HepG2 (cell line): ENCODE data around the gene LAG3. TPM values are rescaled to one million over a fixed set of nuclear protein-coding genes. Genes with fewer than 3 reads are reported as not detected.
A peak's percentile ranks its signal among the peaks of the same experiment; 100 is the strongest.

Experiments used
- AGO1 ChIP-seq: fragments of 200-400 bp; formaldehyde crosslinking; IDR thresholded peaks from 2 replicates; pipeline ENCODE4 v1.6.1; 2017; ENCODE audit warnings: mild to moderate bottlenecking, low read depth, low read length, moderate library complexity; ENCODE audit not compliant: poor library complexity, severe bottlenecking
- FOSL2 ChIP-seq: sonication (generic); formaldehyde crosslinking; IDR thresholded peaks from 2 replicates; pipeline ENCODE4 v1.4.0; 2020; ENCODE audit warnings: missing genetic modification reagents
- HCFC1 ChIP-seq: fragments of 150-350 bp; IDR thresholded peaks from 2 replicates; pipeline ENCODE4 v1.6.1; 2014; ENCODE audit warnings: low read depth, low read length
- KAT8 ChIP-seq: IDR thresholded peaks from 2 replicates; pipeline ENCODE4 v1.6.1; 2016; ENCODE audit warnings: missing genetic modification reagents, missing compliant biosample characterization
- RAD21 ChIP-seq: fragments of 450-650 bp; formaldehyde crosslinking; IDR thresholded peaks from 2 replicates; pipeline ENCODE4 v1.5.0; 2020; ENCODE audit warnings: mild to moderate bottlenecking
- SP2 ChIP-seq: sonication (generic); formaldehyde crosslinking; IDR thresholded peaks from 2 replicates; pipeline ENCODE4 v1.5.1; 2020; ENCODE audit warnings: mild to moderate bottlenecking, missing genetic modification reagents
- STAG1 ChIP-seq: sonication (generic); formaldehyde crosslinking; IDR thresholded peaks from 2 replicates; pipeline ENCODE4 v1.4.0; 2020; ENCODE audit warnings: missing genetic modification reagents
- TBL1XR1 ChIP-seq: fragments of 150-350 bp; IDR thresholded peaks from 2 replicates; pipeline ENCODE4 v1.6.1; 2014; ENCODE audit warnings: borderline replicate concordance, low read length; ENCODE audit not compliant: partially characterized antibody
- TCF12 ChIP-seq, 2 experiments: fragments of 450-650 bp in 1 of 2; sonication (generic) in 1 of 2; formaldehyde crosslinking in 1 of 2; IDR thresholded peaks; 2 replicates each; pipeline versions ENCODE4 v1.6.1 to v1.8.0; 2017 to 2022; ENCODE audit warnings: antibody characterized with exemption in 1 of 2, mild to moderate bottlenecking in 1 of 2, missing genetic modification reagents in 1 of 2, moderate library complexity in 1 of 2
- ZC3H13 ChIP-seq: sonication (generic); formaldehyde crosslinking; IDR thresholded peaks from 2 replicates; pipeline ENCODE4 v1.8.1; 2023; ENCODE audit warnings: mild to moderate bottlenecking, missing genetic modification reagents, moderate library complexity
- ZFP62 ChIP-seq: sonication (generic); formaldehyde crosslinking; IDR thresholded peaks from 2 replicates; pipeline ENCODE4 v1.4.0; 2020; ENCODE audit warnings: missing genetic modification reagents
- ZNF430 ChIP-seq: sonication (generic); formaldehyde crosslinking; IDR thresholded peaks from 2 replicates; pipeline ENCODE4 v1.9.0; 2021; ENCODE audit warnings: mild to moderate bottlenecking, missing genetic modification reagents
- ZNF501 ChIP-seq: sonication (generic); formaldehyde crosslinking; IDR thresholded peaks from 2 replicates; pipeline ENCODE4 v1.5.1; 2020; ENCODE audit warnings: mild to moderate bottlenecking, moderate library complexity, missing genetic modification reagents
- polyA plus RNA-seq, 8 experiments: library from polyadenylated mRNA; depleted of rRNA in 3 of 8; stranded (reverse) in 7 of 8; unstranded in 1 of 8; fragments of >200 nt; fragmentation: Illumina TruSeq in 4 of 8; extraction: Trizol in 4 of 8; gene quantifications; 2 replicates each; pipeline versions ENCODE4 v1.2.1 to v1.2.3, GENCODE V29; 2011 to 2016; ENCODE audit warnings: low read depth in 4 of 8, missing spikeins in 1 of 8, mixed read lengths in 1 of 8; ENCODE audit not compliant: insufficient read depth in 1 of 8
- total RNA-seq, 5 experiments: library from RNA; depleted of rRNA; stranded (reverse); fragments of >200 nt; fragmentation: Illumina TruSeq; extraction: Trizol; gene quantifications; 2 replicates each; pipeline ENCODE4 v1.2.3, GENCODE V29; 2016; ENCODE audit warnings: low read depth in 1 of 5
- TF ChIP-seq, protein P1 (sequence below): IDR thresholded peaks from 2 replicates; pipeline ENCODE4 v1.6.1; 2016; ENCODE audit warnings: mild to moderate bottlenecking
- TF ChIP-seq, protein P2 (sequence below): IDR thresholded peaks from 2 replicates; pipeline ENCODE4 v1.6.1; 2018; ENCODE audit warnings: missing genetic modification reagents
- TF ChIP-seq, protein P3 (sequence below): sonication (generic); formaldehyde crosslinking; IDR thresholded peaks from 2 replicates; pipeline ENCODE4 v1.5.0; 2020; ENCODE audit warnings: mild to moderate bottlenecking, missing genetic modification reagents, borderline replicate concordance
- TF ChIP-seq, protein P4 (sequence below): sonication (generic); formaldehyde crosslinking; IDR thresholded peaks from 2 replicates; pipeline ENCODE4 v1.5.0; 2020; ENCODE audit warnings: mild to moderate bottlenecking, missing genetic modification reagents
- TF ChIP-seq, protein P5 (sequence below): IDR thresholded peaks from 2 replicates; pipeline ENCODE4 v1.6.1; 2016; ENCODE audit warnings: missing compliant biosample characterization, missing genetic modification reagents, borderline replicate concordance
- TF ChIP-seq, protein P6 (sequence below): sonication (generic); formaldehyde crosslinking; IDR thresholded peaks from 2 replicates; pipeline ENCODE4 v1.8.0; 2022; ENCODE audit warnings: missing genetic modification reagents, low read depth, mild to moderate bottlenecking, borderline replicate concordance

Gene LAG3
- total and polyA plus RNA-seq, 2 of the 13 experiments (the other 11 are each of a cell fraction or from before 2014, with no cell fraction given): 0.11 to 0.26 TPM

DNA sequence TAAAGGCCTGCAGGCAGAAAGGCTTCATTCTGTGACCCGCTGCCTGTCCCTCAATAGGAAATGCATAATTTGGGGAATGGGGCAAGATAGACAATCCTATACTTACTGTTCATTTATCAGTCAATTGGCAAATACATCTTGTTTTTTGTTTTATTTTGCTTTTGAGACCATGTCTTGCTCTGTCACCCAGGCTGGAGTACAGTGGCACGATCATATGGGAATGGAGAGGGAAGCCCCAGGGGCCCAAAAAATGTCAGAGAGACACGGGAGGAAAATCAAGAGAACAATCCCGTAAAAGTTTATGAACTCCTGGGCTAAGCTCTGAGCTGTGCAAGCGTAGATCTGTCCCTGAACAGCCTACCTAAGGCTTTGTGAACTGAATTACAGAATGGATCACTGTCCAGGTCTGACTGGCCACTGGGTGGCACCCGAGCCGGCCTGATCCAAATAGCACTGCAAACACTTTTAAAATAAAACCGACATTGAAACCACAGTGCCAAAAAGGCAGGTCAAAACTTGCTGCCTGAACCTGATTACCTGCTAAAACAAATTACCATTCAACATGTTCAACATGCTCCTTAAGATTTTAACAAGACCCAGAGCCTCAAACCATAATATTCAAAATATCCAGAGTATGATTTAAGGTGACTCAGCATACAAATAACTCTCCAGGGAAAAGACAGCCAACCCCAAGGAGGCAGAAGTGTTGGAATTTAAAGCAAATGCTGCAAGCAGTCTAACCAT, 36.7 kb upstream of the LAG3 start (continued):
- TF ChIP-seq TBL1XR1 (no peak), ZC3H13 (no peak), AGO1 (no peak), ZFP62 (CRISPR knock-in tag) (no peak), FOSL2 (peak; percentile 22; the same call in 1 of the 2 replicates), KAT8 (CRISPR knock-in tag) (peak; percentile 22; the same call in 1 of the 2 replicates), ZNF430 (CRISPR knock-in tag) (no peak), TCF12 (IDR thresholded peaks at IDR 0.05) (no peak), TCF12 (CRISPR knock-in tag; IDR thresholded peaks at IDR 0.05) (no peak), SP2 (CRISPR knock-in tag) (no peak), RAD21 (peak; percentile 78), STAG1 (peak; percentile 90), HCFC1 (no peak), ZNF501 (no peak)
- TF ChIP-seq, protein P1, sequence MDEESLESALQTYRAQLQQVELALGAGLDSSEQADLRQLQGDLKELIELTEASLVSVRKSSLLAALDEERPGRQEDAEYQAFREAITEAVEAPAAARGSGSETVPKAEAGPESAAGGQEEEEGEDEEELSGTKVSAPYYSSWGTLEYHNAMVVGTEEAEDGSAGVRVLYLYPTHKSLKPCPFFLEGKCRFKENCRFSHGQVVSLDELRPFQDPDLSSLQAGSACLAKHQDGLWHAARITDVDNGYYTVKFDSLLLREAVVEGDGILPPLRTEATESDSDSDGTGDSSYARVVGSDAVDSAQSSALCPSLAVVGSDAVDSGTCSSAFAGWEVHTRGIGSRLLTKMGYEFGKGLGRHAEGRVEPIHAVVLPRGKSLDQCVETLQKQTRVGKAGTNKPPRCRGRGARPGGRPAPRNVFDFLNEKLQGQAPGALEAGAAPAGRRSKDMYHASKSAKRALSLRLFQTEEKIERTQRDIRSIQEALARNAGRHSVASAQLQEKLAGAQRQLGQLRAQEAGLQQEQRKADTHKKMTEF: no peak; the same call in 1 of the 2 replicates
- TF ChIP-seq, protein P2, sequence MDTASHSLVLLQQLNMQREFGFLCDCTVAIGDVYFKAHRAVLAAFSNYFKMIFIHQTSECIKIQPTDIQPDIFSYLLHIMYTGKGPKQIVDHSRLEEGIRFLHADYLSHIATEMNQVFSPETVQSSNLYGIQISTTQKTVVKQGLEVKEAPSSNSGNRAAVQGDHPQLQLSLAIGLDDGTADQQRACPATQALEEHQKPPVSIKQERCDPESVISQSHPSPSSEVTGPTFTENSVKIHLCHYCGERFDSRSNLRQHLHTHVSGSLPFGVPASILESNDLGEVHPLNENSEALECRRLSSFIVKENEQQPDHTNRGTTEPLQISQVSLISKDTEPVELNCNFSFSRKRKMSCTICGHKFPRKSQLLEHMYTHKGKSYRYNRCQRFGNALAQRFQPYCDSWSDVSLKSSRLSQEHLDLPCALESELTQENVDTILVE (CRISPR knock-in tag): 0 out of 2 replicates have a peak, but pooled peaks have one; percentile 62
- TF ChIP-seq, protein P3, sequence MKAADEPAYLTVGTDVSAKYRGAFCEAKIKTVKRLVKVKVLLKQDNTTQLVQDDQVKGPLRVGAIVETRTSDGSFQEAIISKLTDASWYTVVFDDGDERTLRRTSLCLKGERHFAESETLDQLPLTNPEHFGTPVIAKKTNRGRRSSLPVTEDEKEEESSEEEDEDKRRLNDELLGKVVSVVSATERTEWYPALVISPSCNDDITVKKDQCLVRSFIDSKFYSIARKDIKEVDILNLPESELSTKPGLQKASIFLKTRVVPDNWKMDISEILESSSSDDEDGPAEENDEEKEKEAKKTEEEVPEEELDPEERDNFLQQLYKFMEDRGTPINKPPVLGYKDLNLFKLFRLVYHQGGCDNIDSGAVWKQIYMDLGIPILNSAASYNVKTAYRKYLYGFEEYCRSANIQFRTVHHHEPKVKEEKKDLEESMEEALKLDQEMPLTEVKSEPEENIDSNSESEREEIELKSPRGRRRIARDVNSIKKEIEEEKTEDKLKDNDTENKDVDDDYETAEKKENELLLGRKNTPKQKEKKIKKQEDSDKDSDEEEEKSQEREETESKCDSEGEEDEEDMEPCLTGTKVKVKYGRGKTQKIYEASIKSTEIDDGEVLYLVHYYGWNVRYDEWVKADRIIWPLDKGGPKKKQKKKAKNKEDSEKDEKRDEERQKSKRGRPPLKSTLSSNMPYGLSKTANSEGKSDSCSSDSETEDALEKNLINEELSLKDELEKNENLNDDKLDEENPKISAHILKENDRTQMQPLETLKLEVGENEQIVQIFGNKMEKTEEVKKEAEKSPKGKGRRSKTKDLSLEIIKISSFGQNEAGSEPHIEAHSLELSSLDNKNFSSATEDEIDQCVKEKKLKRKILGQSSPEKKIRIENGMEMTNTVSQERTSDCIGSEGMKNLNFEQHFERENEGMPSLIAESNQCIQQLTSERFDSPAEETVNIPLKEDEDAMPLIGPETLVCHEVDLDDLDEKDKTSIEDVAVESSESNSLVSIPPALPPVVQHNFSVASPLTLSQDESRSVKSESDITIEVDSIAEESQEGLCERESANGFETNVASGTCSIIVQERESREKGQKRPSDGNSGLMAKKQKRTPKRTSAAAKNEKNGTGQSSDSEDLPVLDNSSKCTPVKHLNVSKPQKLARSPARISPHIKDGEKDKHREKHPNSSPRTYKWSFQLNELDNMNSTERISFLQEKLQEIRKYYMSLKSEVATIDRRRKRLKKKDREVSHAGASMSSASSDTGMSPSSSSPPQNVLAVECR (CRISPR knock-in tag): no peak
- TF ChIP-seq, protein P4, sequence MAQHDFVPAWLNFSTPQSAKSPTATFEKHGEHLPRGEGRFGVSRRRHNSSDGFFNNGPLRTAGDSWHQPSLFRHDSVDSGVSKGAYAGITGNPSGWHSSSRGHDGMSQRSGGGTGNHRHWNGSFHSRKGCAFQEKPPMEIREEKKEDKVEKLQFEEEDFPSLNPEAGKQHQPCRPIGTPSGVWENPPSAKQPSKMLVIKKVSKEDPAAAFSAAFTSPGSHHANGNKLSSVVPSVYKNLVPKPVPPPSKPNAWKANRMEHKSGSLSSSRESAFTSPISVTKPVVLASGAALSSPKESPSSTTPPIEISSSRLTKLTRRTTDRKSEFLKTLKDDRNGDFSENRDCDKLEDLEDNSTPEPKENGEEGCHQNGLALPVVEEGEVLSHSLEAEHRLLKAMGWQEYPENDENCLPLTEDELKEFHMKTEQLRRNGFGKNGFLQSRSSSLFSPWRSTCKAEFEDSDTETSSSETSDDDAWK (CRISPR knock-in tag): no peak
- TF ChIP-seq, protein P5, sequence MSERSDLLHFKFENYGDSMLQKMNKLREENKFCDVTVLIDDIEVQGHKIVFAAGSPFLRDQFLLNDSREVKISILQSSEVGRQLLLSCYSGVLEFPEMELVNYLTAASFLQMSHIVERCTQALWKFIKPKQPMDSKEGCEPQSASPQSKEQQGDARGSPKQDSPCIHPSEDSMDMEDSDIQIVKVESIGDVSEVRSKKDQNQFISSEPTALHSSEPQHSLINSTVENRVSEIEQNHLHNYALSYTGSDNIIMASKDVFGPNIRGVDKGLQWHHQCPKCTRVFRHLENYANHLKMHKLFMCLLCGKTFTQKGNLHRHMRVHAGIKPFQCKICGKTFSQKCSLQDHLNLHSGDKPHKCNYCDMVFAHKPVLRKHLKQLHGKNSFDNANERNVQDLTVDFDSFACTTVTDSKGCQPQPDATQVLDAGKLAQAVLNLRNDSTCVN: no peak
- TF ChIP-seq, protein P6, sequence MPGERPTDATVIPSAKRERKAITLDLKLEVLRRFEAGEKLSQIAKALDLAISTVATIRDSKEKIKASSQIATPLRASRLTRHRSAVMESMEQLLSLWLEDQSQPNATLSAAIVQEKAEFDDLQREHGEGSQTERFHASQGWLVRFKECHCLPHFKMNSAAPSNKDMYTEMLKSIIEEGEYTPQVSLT: no peak
